ENCODE results near the gene LILRB3.
"Not testable (repeated sequence)": the region's sequence is repeated elsewhere in the genome, so short reads cannot be mapped to it uniquely, and the experiment has no call there.

Gene LILRB3

DNA sequence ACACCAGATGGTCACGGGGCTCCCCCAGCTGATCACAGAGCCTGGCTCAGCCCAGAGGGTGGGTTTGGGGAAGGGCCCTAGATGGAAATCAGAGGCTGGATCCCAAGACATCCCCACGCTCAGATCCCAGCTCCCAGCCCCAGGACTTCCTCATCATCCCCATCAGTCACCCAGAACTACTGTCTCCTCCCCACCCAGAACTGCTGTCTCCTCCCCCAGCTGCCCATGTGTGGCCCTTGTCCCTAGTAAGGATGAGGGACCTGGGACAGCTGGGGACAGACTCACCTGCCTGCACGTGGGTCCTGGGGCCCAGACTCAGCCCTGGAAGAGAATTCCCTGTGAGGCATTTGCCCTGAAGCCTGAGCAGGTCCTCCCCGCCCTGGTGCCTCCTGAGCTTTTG is 19.4 kb upstream of the LILRB3 start:
- DNase-seq, result not testable (repeated sequence)

- DNase-seq, result not testable (repeated sequence)
Observed at GRCh38 chr19:54240372-54241336, 17.8 kb upstream of the LILRB3 start.

GRCh38 chr19:54239491-54240371 is 16.9 kb upstream of the LILRB3 start:
- DNase-seq, result not testable (repeated sequence)

DNA sequence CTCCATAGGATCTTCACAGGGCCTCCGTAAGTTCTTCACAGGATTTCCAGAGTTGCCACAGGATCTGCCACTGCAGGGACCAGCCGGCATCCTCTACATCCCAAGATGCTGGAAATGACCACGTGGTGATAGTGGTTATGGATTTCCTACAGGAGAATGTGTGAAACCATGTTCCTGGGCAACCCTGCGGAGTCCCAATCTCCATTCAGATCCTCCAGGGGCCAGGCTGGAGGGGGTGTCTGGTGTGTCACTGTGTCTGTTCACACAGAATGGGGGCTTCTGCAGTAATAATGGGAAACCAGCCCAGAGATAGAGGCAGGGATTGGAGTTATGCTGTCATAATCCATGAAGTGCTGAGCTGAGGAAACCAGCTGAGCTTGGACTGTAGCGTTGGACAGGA is 11.1 kb upstream of the LILRB3 start:
- no peak for DNase-seq

DNA sequence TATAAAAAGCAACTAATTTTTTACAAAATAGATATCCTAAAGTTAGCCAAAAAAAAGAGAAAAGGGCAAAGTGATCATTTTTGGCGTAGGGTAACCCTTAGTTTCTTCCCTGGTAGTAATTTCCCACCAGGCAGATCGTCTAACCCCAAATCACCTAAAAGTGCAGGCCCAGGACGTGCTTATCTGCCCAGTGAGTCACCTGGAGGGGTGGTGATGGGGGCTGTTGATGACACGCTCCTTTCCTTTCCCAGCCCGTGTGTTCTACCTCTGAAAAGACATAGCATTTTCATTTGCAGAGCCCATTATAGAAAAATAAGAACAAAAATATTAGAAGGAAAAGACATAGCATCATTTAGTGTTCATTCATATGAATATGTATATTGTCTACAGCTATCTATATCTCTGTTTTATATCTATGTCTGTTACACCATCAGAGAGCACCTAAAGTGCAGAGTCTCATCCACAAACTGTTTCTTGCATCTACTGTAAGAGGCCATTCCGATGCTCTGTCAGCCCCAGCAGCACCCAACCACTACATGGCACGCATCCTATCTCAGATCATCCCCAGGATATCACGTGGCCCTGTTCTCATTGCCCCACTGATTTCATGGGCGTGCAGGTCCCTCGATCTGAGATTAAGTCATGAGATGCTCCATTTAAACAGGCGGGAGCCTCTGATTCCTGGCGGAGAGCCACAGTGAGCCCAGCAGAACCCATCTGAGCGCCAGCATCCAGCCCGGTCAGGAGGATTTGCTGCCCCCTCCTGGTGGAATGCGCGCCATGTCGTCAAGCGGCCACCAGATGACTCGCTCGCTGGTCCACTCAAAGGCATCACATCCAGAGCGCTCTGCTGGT is 8.5 kb upstream of the LILRB3 start:
- peak; percentile 90 for DNase-seq

GRCh38 chr19:54230031-54230430 is 7.2 kb upstream of the LILRB3 start:
- DNase-seq, result no peak

GRCh38 chr19:54229146-54229545 is 6.3 kb upstream of the LILRB3 start:
- DNase-seq, result no peak

DNA sequence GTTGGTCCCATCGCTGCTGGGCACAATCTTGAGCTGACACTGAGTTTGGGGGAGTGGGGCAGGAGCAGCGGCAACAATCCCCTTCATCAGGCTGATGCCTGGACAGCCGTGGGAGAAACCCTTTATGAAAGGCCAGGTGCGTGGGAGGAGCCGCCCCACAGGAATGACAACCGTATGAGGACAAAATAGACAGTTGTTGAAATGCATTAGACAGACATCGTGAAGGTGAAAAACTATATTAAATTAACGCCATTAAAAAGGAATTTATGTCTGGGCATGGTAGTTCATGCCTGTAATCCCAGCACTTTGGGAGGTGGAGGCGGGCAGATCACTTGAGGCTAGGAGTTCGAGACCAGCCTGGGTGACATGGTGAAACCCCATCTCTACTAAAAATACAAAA is 1.8 kb upstream of the LILRB3 start:
- not testable (repeated sequence) for DNase-seq

GRCh38 chr19:54223937-54224281 is 1.1 kb upstream of the LILRB3 start:
- not testable (repeated sequence) for DNase-seq

GRCh38 chr19:54223277-54223936 is 600 bp upstream of the LILRB3 start:
- not testable (repeated sequence) for DNase-seq

GRCh38 chr19:54221947-54222346 is 860 bp downstream of the LILRB3 start:
- DNase-seq, result not testable (repeated sequence)

GRCh38 chr19:54219702-54220101 is 3.1 kb downstream of the LILRB3 start:
- not testable (repeated sequence) for DNase-seq

DNA sequence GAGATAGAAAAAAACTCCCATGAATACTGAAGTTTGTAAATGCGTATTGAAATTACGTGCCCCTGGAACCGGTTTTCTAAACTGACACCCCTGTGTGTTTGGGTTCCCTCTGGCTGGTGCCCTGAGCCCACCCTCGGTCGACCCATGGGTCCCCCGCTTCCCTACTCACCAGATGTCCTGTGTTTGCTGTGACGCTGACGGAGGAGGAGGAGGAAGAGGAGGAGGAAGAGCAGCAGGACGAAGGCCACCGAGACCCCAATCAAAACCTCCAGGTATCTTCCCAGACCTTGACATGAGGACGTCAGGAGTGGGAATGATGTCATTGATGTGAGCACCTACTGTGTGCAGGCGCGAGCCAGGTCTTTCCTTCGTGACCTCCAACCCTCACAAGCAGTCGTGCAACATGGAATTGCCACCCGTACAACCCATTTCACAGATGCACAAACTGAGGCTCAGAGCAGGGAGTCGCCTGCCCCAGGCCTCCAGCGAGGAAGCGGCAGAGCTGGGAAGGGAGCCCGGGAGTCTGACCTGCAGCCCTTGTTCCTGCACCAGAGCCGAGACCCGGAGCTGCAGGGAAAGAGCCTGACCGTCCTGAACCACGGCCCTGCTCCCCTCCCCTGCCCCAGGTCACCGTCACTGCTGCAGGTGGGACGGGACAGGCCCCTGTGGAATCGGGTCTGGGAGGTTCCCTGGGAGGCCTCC is 3.7 kb downstream of the LILRB3 start:
- no peak for DNase-seq

- DNase-seq, result no peak
Observed at GRCh38 chr19:54218259-54218658, 4.5 kb downstream of the LILRB3 start.

DNA sequence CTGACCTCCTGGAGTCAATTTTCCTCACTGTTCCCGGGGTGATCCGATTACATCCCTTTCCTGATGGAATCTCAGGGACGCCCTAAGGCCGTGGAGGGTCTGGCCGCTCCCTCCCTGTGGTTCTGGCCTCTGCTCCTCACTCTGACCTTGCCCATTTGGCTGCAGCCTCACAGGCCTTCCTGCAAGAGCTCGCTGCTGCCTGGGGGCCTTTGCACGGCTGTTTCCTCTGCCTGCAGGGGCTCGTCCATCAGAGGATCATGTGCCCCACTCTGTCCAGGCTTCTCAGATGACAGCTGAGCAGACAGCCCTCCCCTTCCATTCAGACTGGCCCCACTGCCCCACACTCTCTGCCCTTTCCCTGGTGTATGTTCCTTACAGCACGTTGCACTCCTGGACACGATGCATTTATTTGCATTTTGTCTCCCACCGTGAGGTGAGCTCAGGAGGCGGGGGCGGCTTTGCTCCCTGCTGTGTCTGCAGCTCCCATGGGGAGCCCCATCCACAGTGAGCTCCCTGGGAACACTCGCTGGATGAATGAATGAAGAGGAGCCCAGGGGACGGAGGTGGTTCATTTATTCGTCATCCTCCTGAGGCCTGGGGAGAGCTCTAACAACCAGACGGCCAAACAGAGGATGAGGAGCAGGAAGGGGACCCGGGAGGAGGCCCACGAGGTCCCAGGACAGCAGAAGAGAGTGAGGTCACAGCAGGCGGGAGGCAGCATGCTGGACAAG is 5.1 kb downstream of the LILRB3 start:
- not testable (repeated sequence) for DNase-seq

DNA sequence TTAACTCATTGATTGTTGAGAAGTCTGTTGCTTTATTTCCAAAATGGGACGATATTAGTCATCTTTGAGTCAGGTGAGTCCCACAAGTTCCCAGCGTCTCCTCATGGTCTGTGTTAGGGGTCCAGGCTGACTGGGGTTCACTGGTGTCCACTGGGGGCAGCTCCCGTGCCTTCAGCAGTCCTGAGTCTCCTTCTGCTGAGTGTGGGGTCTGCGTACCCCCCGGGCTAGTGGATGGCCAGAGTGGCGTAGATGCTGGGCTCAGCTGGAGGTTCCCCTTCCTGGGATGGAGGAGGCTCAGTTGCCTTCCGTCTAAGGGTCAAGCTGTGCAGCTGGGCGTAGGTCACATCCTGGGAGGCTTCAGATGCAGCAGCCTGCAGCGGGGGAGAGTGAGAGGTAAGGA is 5.9 kb downstream of the LILRB3 start:
- DNase-seq, result no peak

- DNase-seq, result not testable (repeated sequence)
Observed at GRCh38 chr19:54214734-54215133, 8.1 kb downstream of the LILRB3 start.

DNA sequence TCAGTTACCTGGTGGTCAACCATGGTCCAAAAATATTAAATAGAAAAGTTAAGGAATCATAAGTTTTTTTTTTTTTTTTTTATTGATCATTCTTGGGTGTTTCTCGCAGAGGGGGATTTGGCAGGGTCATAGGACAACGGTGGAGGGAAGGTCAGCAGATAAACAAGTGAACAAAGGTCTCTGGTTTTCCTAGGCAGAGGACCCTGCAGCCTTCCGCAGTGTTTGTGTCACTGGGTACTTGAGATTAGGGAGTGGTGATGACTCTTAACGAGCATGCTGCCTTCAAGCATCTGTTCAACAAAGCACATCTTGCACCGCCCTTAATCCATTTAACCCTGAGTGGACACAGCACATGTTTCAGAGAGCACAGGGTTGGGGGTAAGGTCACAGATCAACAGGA is 8.6 kb downstream of the LILRB3 start:
- not testable (repeated sequence) for DNase-seq

- DNase-seq, result no peak
Observed at GRCh38 chr19:54211235-54211634, 11.6 kb downstream of the LILRB3 start.

DNA sequence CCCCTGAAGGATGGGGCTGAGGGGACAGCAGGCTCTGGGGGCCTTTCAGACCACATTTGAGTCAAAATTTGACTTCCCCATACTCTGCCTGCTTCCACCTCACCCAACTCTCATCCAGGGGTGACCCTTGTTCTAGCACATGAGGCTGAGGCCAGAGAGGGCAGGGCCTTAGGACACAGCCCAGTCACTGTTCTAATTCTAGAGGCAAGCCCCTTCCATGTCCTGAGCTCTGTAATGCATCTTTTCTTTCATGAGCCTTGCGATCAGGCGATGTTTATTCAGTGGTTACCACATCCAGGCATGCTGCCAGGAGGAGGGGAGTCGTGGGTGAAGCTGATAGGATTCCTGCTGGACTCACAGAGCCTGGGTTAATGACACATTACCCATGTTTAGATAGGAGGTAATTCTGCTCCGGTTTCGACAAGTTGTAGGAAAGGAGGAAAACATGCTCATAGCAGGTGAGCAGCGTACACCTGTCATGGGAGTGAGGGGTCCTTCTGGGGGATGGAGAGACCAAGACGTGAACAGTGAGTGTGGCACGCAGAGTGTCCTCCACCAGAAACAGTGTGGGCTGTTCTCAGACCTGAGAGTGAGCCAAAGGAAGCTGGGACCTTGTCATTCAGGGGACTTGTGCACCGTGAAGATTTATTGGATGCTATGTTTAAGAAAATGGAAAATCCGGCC is 12.9 kb downstream of the LILRB3 start:
- DNase-seq, result peak; percentile 59
